Stimulated activated CD4-positive, alpha-beta T cell treated with anti-CD3 and anti-CD28 coated beads, Interleukin-2, amount 100 ng/mL, for 24 hours (primary cell): Measurements from ENCODE around the gene EXOC6.

Experiments
- DNase-seq, 2 donors: peaks; one replicate each; pipeline ENCODE4 v3.0.0-alpha.2; 2020

Gene EXOC6

GRCh38 chr10:93067443-93068365 lies 219.4 kb downstream of the EXOC6 start:
- DNase-seq = no peak

- no peak for DNase-seq
Measured at GRCh38 chr10:93068411-93069244, 220.3 kb downstream of the EXOC6 start.

GRCh38 chr10:93069245-93069561 lies 220.9 kb downstream of the EXOC6 start:
- no peak for DNase-seq

- DNase-seq = no peak
Measured at GRCh38 chr10:93070378-93071176, 222.3 kb downstream of the EXOC6 start.

GRCh38 chr10:93071177-93071472 lies 222.8 kb downstream of the EXOC6 start:
- no peak for DNase-seq

GRCh38 chr10:93071674-93072224 lies 223.4 kb downstream of the EXOC6 start:
- no peak for DNase-seq

- no peak for DNase-seq
Measured at GRCh38 chr10:93072225-93072712, 223.9 kb downstream of the EXOC6 start.

- DNase-seq = no peak
Measured at GRCh38 chr10:93072713-93073538, 224.6 kb downstream of the EXOC6 start.

- DNase-seq = no peak
Measured at GRCh38 chr10:93073539-93074146, 225.3 kb downstream of the EXOC6 start, which contains the start of gene CYP26A1. Gene CYP26A1 (plus strand): TSS chr10:93073893. CDS start chr10:93073935, 42 bp downstream.

- no peak for DNase-seq
Measured at GRCh38 chr10:93074147-93074596, 225.9 kb downstream of the EXOC6 start.

GRCh38 chr10:93074597-93075368 lies 226.5 kb downstream of the EXOC6 start:
- DNase-seq = no peak

- no peak for DNase-seq
Measured at GRCh38 chr10:93075369-93076221, 227.3 kb downstream of the EXOC6 start.

GRCh38 chr10:93076871-93077270 lies 228.6 kb downstream of the EXOC6 start:
- DNase-seq = no peak

- no peak for DNase-seq
Measured at GRCh38 chr10:93077860-93078337, 229.6 kb downstream of the EXOC6 start.

- DNase-seq = no peak
Measured at GRCh38 chr10:93079663-93080349, 231.5 kb downstream of the EXOC6 start.

- DNase-seq = peak; percentile 63 to 64
Measured at GRCh38 chr10:93080350-93081046, 232.2 kb downstream of the EXOC6 start.

GRCh38 chr10:93081318-93081717 lies 233.0 kb downstream of the EXOC6 start:
- no peak for DNase-seq

GRCh38 chr10:93081834-93082233 lies 233.5 kb downstream of the EXOC6 start:
- no peak for DNase-seq
